ENCODE measurements around the gene SLC34A1.

GRCh38 chr5:177338251-177339106 lies 45.8 kb upstream of the SLC34A1 start:
- TF ChIP-seq CTCF (IDR thresholded peaks at IDR 0.05 in 4 of 5, conservative IDR thresholded peaks at IDR 0.05 in 1 of 5) (no peak), POLR2A (IDR thresholded peaks at IDR 0.05) (no peak)
